HepG2 (cell line): ENCODE results near the gene MYRIP.

Experiments used
- ATF4 ChIP-seq, 2 experiments: fragments of 450-650 bp in 1 of 2; sonication (generic) in 1 of 2; formaldehyde crosslinking; IDR thresholded peaks; 2 replicates each; pipeline versions ENCODE4 v1.5.0 to v1.8.0; 2020 to 2022; ENCODE audit warnings: mild to moderate bottlenecking in 1 of 2, missing genetic modification reagents in 1 of 2
- EHMT2 ChIP-seq: fragments of 200-600 bp; sonication (generic); IDR thresholded peaks from 2 replicates; pipeline ENCODE4 v1.7.0; 2017; ENCODE audit warnings: antibody characterized with exemption, low read depth, low read length, borderline replicate concordance
- HHEX ChIP-seq: IDR thresholded peaks from 2 replicates; pipeline ENCODE4 v1.6.1; 2016; ENCODE audit warnings: control low read depth
- MTF1 ChIP-seq: sonication (generic); formaldehyde crosslinking; IDR thresholded peaks from 2 replicates; pipeline ENCODE4 v1.5.0; 2020; ENCODE audit warnings: missing genetic modification reagents
- POLR2A ChIP-seq, 2 experiments: IDR thresholded peaks; 2 replicates each; pipeline ENCODE4 v1.6.1; 2011; ENCODE audit warnings: low read depth in 2 of 2, low read length in 2 of 2, mild to moderate bottlenecking in 1 of 2, moderate library complexity in 1 of 2; ENCODE audit not compliant: insufficient read depth in 1 of 2
- YEATS2 ChIP-seq: sonication (generic); formaldehyde crosslinking; IDR thresholded peaks from 2 replicates; pipeline ENCODE4 v1.4.0; 2020; ENCODE audit warnings: missing genetic modification reagents, borderline replicate concordance
- ZBTB3 ChIP-seq: sonication (generic); formaldehyde crosslinking; IDR thresholded peaks from 2 replicates; pipeline ENCODE4 v1.4.0; 2020; ENCODE audit warnings: low read depth, mild to moderate bottlenecking, moderate library complexity, missing genetic modification reagents, borderline replicate concordance
- ZFP36 ChIP-seq: fragments of 150-350 bp; IDR thresholded peaks from 2 replicates; pipeline ENCODE4 v1.6.1; 2018; ENCODE audit warnings: borderline replicate concordance, low read length, low read depth; ENCODE audit not compliant: partially characterized antibody
- ZNF607 ChIP-seq: sonication (generic); formaldehyde crosslinking; IDR thresholded peaks from 2 replicates; pipeline ENCODE4 v1.5.1; 2020; ENCODE audit warnings: missing genetic modification reagents, mild to moderate bottlenecking, borderline replicate concordance

- no peak for TF ChIP-seq POLR2A (IDR thresholded peaks at IDR 0.05; ENCODE audit: insufficient read depth in 1 of 2, low read depth in 2 of 2, low read length in 2 of 2)
- TF ChIP-seq EHMT2: no peak
- no peak for TF ChIP-seq YEATS2 (CRISPR knock-in tag)
- no peak for TF ChIP-seq MTF1 (CRISPR knock-in tag)
- no peak for TF ChIP-seq ATF4 (CRISPR knock-in tag; IDR thresholded peaks at IDR 0.05)
- no peak for TF ChIP-seq ZNF607 (CRISPR knock-in tag)
- no peak for TF ChIP-seq ZFP36
- TF ChIP-seq ZBTB3 (CRISPR knock-in tag): no peak
- no peak for TF ChIP-seq HHEX
Observed at GRCh38 chr3:39763390-39763789, 46.0 kb upstream of the MYRIP start.
